ENCODE data around the gene RIC3.

GRCh38 chr11:8199676-8200075 lies 30.9 kb upstream of the RIC3 start:
- no peak for TF ChIP-seq EP300 (IDR thresholded peaks at IDR 0.05; ENCODE audit: borderline replicate concordance)
- TF ChIP-seq TAF1 (IDR thresholded peaks at IDR 0.05; ENCODE audit: low read depth), result no peak
- TF ChIP-seq, protein P1, sequence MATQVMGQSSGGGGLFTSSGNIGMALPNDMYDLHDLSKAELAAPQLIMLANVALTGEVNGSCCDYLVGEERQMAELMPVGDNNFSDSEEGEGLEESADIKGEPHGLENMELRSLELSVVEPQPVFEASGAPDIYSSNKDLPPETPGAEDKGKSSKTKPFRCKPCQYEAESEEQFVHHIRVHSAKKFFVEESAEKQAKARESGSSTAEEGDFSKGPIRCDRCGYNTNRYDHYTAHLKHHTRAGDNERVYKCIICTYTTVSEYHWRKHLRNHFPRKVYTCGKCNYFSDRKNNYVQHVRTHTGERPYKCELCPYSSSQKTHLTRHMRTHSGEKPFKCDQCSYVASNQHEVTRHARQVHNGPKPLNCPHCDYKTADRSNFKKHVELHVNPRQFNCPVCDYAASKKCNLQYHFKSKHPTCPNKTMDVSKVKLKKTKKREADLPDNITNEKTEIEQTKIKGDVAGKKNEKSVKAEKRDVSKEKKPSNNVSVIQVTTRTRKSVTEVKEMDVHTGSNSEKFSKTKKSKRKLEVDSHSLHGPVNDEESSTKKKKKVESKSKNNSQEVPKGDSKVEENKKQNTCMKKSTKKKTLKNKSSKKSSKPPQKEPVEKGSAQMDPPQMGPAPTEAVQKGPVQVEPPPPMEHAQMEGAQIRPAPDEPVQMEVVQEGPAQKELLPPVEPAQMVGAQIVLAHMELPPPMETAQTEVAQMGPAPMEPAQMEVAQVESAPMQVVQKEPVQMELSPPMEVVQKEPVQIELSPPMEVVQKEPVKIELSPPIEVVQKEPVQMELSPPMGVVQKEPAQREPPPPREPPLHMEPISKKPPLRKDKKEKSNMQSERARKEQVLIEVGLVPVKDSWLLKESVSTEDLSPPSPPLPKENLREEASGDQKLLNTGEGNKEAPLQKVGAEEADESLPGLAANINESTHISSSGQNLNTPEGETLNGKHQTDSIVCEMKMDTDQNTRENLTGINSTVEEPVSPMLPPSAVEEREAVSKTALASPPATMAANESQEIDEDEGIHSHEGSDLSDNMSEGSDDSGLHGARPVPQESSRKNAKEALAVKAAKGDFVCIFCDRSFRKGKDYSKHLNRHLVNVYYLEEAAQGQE (IDR thresholded peaks at IDR 0.05; ENCODE audit: low read depth), result no peak
- TF ChIP-seq TCF12 (IDR thresholded peaks at IDR 0.05; ENCODE audit: low read depth), result no peak
- no peak for TF ChIP-seq EGR1 (IDR thresholded peaks at IDR 0.05)
- TF ChIP-seq CREB1 (IDR thresholded peaks at IDR 0.05; ENCODE audit: low read depth), result no peak
- no peak for TF ChIP-seq NFIC (IDR thresholded peaks at IDR 0.05)

Data from Ishikawa (cell line).